ENCODE data around the gene RPTOR.
"Not testable (repeated sequence)": the region's sequence is repeated elsewhere in the genome, so short reads cannot be mapped to it uniquely, and the experiment has no call there.

Gene RPTOR

DNA sequence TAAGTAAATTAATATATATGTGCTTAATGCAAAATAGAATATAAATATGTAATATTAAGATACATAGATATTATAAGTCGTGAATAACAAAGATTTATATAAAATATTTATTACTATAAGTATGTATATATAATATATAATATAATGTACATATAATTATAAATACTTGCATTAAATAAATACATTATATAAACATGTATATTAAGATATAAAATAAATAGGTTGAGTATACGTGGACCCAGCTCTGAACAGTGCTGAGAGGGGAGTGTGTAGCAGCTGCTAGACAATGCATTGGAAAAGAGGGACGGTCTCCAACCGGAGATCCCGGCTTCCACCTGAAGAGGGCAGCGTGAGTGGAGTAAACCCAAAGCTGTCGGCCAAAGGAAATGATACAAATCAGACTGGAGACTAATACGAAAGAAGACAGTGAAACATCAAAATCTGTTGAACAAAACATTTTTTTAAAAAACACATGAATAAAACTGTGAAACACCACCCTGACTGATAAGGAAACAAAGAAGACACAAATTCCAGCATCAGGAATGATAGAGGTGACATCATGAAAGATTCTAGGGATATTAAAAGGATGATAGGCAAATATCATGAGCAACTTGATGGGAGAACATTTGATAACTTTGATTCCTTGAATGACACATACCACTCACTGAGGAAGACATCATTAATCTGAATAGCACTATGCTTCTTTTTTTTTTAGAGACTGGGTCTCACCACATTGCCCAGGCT lies 321.6 kb downstream of the RPTOR start:
- DNase-seq (ENCODE audit: low read depth): no peak

DNA sequence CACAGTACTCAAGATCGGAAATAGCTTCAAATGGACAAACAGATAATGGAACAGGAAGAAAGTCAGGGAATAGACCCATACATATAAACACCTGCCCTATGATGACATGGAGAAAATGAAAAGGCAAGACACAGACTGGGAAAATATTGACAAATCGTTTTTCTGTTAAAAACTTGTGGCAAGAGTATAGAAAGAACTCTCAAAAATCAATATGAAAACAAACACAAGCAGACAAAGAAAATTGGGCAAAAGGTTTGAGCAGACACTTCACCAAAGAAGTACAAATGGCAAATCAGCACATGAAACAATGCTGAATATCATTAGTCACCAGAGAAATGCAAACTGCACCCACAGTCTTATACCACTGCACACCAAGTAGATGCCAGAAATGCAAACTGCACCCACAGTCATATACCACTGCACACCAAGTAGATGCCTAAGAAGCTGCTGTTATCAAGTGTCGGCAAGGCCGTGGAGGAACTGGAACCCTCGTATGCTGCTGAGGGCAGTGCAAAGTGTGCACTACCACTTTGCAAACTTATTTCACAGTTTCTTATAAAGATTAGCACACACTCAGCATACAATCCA lies 323.5 kb downstream of the RPTOR start:
- DNase-seq (ENCODE audit: low read depth): no peak

DNA sequence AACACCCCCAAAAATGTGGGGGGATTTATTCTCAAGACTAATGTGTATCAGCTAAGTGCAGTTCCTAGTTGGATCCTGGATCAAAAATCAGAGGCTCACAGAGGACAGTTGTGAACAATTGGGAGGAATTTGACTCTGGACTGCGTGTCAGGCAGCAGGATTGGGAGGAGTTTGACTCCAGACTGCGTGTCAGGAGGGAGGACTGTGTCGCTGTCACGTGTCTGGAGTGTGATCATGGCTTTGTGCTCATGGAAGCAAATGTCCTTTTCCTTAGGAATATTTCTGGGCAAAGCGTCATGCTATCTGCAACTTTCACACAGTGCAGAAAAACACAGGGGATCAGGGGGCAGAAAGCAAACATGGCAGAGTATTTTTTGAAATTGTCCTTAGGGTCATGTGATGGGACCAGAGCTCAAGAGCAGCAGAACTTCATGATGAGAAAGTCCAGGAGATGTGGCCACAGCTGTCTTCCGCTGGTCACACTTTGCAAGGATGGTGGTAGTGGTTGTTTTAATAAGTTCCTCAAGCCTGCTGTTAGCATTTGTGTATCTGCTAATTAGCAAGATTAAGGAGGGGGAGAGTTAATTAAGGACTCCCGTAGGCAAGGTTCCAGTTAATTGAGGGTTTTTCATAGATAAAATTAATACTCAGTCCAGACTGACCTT lies 325.0 kb downstream of the RPTOR start:
- no peak for DNase-seq (ENCODE audit: low read depth)

DNA sequence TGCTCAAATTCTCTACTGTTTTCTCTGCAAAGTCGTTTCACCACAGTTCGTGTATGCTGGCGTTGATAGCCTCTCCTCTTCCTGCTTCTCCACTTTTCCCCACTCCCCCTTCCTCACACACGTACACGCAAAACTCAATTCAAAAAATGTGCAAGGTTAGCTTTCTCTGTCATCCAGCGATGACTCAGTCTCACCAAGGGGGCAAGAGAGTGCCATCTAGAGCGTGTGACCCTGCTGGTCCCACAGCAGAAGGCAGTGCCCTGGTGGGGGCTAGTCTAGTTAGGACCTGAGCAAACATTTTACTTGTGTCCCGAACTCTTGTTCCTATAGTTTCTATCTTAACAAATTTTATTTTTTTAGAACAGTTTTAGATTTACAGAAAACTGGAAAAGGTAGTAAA lies 325.8 kb downstream of the RPTOR start:
- no peak for DNase-seq (ENCODE audit: low read depth)

DNA sequence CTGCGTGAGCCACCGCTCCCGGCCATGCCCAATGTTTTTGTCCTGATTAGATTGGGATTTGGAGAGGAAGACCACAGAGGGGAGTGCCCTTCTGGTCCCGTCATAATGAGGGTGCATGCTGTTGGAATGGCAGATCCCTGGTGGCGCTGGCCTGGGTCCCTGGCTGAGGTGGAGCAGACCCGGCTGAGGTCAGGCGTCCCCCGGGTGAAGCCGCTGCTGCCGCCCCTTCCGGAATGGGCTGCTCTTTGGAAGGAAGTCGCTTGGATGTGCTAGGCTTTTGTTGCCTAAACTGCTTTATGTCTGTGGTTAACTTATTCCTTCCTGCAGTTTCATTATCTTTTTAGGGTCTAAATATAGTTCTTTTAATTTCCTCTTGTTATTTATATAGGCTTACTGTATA lies 326.7 kb downstream of the RPTOR start:
- DNase-seq (ENCODE audit: low read depth): no peak

DNA sequence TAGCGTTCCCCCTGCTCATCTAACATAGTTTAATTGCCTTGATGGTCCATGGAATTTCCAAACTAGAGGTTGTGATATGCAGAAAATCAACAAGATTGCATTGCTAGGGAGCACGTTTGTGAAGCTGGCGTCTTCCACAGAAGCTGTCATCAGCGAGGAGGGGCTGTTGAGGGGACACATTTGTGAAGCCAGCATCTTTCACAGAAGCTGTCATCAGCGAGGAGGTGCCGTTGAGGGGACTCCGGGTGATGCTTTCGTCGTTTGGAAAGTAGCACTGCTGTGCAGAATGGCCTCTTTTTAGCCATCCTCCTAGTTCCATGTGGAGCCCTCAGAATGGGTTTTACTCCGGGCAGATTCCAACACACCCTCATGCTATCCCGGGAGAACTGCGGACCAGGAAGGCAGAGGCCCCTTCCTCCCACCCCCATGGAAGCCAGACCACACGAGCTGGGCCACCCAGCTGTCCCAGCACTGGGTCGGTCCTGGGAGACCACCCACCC lies 327.4 kb downstream of the RPTOR start:
- DNase-seq (ENCODE audit: low read depth): no peak

DNA sequence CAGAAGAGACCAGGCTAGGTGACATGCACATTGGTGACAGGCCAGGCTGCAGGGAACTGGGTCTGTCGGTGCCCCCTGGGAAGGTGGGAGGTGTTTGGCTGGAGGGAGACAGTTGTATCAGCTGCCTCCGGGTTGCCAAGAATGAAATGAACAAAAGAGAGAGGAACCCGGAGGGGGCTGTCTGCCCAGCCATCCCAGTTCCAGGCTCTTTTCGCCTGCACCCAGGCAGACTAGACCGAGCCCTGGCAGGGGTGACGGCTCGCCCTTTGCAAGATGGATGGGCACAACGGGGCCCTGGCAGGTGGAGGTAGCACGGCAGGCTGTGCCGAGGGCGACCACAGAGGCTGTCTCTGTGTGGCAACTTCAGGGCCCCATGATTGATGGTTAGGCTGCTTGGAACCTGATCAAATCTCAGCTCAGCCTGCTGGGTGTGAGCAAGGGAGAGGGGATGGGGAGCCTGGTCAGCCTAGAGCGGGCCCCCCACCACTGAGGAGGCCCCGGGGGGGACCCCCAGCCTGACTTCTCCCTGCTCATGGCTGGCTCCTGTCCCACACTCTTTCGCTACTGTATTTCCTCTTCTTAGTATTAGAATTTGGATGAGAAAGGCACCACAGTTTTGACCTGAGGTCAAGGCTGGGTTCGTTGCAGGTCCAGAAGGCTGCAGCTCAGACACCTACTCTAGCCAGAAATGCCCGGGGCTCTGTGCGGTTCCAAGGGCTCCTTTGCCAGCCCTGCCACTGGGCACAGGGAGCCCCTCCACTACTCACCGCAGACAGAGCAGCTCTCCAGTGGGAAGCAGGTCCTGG lies 328.1 kb downstream of the RPTOR start:
- no peak for DNase-seq (ENCODE audit: low read depth)

DNA sequence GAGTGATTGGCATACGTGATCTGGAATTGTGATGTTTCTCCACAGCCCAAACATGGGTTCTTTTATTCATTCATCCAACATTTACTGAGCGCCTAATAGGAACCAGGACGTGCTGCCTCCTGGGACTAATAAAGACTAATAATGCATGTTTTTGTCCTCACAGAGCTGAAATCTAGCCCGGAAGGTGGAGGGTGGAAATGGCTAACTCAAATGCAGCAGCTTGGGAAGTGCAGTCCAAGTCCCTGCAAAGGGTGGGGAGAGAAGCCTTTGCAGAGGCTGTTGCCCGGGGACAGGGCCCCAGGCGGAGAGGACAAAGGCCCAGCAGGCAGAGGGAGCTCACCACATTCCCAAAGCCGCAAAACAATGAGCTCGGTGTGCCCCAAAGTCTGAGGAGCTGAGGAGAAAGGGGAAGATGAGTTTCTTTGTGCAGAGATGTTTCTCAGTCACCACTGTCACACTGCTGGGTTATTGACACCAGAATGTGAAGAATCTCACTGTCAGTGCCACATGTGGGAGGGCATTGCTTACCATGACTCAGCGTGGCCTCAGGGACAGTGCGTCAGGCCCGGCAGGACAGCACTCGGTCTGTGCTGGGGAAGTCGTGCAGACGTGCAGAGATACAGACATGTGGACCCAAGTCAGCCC lies 328.8 kb downstream of the RPTOR start:
- DNase-seq (ENCODE audit: low read depth): no peak

DNA sequence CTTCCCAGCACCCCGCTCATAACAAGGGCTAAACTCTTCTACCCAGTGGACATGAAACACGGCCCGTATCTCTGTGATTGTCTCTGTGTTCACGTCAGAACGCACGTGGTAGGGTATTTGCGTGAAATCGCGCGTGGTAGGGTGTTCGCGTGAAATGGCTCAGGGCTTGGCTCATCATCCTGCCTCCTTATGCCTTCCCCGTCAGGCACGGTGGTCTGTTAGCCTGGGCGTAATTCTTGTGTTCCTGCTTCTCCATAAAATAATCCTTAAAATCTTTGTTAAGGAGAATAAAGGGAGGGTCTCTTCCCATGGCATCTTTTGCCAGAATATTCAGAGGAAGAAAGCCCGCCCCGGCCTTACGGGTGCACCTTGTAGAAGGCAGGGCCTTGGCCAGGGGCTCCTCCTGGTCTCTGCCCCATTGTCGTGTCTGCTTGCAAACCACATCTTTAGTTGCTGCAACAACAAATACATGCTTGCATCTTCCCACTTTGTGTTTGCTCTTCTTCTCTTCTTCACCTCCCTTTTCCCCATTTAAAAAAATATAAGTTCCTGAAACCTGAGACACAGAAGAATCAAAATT lies 330.3 kb downstream of the RPTOR start:
- no peak for DNase-seq (ENCODE audit: low read depth)

DNA sequence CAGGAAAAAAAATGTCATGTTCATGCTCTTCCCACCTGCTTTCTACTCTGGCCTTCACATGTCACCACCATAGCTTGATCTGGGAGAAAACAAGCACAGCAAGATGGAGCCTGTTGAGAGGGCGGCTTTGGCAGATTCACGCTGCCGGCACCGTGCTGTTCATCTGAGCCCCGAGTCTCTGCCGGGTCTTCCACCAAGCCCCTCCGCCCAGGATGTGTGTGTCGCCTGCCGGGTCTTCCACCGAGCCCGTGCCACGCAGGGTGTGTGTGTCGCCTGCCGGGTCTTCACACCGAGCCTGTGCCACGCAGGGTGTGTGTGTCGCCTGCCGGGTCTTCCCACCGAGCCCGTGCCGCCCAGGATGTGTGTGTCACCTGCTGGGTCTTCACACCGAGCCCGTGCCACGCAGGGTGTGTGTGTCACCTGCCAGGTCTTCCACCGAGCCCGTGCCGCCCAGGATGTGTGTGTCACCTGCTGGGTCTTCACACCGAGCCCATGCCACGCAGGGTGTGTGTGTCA lies 330.9 kb downstream of the RPTOR start:
- not testable (repeated sequence) for DNase-seq (ENCODE audit: low read depth)

DNA sequence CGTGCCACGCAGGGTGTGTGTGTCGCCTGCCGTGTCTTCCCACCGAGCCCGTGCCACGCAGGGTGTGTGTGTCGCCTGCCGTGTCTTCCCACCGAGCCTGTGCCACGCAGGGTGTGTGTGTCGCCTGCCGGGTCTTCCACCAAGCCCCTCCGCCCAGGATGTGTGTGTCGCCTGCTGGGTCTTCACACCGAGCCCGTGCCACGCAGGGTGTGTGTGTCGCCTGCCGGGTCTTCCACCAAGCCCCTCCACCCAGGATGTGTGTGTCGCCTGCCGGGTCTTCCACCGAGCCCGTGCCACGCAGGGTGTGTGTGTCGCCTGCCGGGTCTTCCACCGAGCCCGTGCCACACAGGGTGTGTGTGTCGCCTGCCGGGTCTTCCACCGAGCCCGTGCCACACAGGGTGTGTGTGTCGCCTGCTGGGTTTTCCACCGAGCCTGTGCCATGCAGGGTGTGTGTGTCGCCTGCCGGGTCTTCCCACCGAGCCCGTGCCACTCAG lies 331.9 kb downstream of the RPTOR start:
- DNase-seq (ENCODE audit: low read depth): not testable (repeated sequence)

DNA sequence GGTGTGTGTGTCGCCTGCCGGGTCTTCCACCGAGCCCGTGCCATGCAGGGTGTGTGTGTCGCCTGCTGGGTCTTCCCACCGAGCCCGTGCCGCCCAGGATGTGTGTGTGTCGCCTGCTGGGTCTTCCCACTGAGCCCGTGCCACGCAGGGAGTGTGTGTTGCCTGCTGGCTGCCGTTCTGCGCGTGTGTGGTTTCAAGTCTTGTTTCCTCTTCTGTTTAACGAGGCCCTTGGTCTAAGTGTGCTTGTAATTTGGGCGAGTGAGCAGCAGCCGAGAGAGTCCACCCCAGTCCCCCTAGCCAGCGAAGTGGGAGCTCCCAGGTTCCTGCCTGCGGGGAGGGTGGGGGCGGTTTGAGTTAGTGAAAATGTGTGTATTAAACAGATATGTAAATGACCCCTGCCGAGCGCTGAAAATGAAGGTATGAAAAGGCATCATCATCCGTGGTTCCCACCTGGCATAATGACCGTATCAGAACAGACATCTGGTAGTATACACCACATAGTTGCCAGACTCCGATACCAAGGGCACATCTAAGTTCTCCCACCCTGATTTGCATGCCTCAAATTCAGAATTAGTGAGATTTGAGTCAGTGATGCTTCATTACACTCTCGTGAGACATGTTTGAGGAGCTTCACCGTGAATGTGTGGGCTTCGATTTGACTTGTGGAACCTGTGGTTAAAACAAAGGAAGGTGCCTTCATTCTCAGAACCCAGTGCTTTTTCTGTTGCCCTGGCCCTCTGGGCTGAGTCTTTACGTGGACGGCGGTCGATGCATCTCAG lies 332.5 kb downstream of the RPTOR start:
- DNase-seq (ENCODE audit: low read depth): no peak

DNA sequence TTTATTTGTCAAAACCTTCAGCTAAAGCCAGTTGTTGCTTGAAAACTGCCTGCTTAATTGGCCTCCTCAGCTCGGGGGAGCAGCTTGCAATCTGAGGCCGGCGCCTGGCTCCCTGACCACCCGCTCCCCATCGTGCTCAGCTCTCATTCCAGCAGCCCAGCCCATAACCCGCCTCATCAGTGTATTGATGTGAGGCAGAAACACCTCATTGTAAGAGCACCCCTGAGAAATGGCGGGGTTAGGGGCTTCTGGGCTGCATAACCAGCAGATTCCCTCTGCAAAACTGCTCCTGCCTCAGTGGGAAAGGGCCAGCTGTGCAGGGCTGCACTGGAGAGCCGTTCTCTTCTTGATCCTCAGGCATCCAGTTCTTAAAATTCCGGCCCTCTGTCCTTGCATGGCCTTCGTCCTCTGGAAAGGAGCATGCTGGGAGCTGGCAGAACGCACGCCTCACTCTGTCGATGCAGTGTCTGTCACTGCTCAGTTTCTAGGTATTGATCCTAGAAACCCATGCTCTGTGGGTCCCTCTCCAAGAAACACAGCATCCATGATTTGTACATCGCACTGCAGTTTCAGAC lies 333.2 kb downstream of the RPTOR start:
- no peak for DNase-seq (ENCODE audit: low read depth)

DNA sequence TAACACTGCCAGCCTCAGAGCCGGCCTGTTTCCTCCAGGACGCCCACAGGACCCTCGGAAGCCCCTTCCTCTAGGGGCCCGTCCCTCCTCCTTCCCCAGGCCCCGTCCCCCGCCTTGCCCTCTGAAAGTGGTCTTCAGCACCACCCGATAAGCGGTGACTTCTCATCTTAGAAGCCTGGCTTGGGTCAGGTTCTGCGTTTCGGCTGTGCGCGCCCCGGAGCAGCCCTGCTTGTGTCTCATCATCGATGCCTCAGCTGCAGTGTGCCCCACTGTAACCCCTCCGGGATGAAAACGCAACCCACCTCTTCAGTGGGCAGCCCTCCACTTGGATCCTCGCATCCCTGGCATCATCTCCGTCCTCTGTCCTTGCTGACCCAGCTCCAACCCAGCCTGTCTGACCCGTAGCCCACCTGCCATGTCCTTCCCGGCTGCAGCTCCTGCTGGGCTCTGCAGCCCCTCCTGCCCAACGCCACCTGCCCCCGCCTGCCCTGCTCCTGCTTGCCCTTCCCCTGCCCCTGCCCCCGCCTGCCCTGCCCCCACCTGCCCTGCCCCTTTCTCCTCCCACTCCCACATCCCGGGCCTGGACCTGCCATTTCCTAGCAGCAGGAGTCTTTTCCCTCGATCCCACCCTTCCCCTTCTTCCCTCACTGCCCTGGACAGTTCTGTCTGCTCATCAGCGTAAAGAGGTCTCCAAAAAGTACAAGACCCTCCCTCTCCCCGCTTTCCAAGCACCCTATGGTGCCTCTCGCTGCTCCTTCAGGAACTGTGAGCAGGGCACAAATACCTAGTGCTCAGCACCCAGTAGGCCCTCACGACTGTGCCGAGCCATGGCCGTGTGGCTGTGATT lies 334.5 kb downstream of the RPTOR start:
- no peak for DNase-seq (ENCODE audit: low read depth)

DNA sequence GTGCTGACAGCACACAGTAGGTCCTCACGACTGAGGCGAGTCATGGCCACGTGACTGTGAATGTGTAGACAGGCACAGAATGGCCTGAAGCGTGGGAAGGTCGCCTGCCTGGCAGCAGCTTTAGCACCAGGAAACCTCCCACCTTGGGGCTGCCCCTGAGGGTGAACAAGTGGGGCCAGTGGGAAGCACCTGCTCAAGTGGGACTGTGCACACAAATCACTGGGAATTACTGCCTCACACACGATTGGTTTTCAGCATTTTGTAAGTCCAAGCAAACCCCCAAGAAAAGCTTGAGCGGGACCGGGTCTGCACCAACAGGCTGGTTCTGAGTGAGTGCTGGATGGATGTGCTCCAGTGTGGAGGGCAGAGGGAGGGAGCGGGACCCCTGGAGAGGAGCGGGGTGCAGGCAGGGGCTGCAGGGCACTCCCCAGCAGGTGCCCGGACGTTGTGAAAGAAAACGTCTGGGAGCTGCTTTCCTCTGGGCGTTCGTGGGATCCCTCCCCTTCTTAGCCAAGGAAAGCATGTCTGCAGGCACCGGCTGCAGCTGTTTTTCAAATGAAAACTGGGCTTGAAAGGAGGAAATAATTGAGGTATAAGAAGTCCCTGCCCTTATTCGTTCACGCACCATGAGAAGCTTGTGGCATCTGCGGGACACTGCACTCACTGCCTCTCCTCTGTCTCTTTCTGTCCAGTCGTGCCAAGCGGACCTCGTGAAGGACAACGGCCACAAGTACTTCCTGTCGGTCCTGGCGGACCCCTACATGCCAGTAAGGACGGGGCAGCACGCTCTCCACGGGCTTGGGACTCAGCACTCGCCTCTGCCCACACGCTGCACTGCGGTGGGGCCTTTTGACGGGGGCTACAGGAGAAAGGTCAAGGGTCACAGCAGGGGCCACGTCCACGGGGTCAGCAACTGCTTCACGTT lies 335.3 kb downstream of the RPTOR start:
- no peak for DNase-seq (ENCODE audit: low read depth)

DNA sequence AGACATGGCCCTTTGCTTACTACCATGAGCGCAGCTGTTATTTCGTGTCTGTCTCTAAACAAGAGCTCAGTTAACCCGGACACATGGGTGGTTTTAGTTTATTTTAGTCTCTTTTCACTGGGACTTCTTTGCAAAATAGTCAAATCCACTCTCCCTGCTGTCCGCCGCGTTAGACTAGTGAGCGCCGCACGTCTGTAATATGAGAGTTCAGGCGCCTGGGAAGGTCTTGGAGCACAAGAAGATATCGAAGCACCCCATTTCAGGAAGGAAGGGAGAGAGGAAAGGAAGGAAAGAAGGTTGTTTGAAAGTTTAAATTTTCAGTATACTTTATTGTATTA lies 336.0 kb downstream of the RPTOR start:
- DNase-seq (ENCODE audit: low read depth): no peak

DNA sequence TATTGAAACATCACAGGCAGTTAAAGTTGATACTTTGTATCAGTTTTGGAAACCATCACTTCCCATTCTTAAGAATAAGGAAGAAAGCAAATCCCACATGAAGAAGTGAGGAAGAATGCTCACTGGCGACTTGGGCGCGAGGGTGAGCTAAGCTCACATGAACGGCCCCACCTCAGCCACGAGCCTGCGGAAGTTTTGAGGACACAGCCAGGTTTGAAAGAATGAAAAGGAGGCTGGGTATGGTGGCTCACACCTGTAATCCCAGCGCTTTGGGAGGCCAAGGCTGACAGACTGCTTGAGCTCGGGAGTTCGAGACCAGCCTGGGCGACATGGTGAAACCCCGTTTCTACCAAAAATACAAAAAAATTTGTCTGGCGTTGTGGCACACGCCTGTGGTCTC lies 336.7 kb downstream of the RPTOR start:
- no peak for DNase-seq (ENCODE audit: low read depth)

DNA sequence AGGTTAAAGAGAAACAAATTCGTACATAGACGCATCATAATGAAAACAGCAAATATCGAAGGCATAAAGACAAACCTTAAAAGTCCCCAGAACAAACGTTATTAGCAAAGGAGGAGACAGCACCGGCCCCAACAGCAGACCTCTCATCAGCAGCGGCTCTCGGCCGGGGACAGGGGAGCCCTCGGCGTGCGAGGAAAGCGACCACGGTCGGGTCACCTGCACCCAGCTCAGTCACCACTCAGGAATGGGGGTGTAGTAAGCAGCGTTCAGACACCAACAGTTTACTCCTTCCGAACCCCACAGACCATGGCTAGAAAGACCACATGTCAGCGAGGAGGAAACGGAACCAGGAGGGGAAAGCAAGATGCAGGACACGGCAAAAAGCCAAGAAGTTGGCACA lies 337.7 kb downstream of the RPTOR start:
- no peak for DNase-seq (ENCODE audit: low read depth)
